ENCODE measurements around the gene DPP9. TPM values are rescaled to one million over a fixed set of nuclear protein-coding genes. Genes with fewer than 3 reads are reported as not detected.

DPP9 gene
- total and polyA plus RNA-seq, 2 of the 8 experiments (the other 6 are each of a cell fraction or from before 2014, with no cell fraction given) = 11.6 to 40.7 TPM

DNA sequence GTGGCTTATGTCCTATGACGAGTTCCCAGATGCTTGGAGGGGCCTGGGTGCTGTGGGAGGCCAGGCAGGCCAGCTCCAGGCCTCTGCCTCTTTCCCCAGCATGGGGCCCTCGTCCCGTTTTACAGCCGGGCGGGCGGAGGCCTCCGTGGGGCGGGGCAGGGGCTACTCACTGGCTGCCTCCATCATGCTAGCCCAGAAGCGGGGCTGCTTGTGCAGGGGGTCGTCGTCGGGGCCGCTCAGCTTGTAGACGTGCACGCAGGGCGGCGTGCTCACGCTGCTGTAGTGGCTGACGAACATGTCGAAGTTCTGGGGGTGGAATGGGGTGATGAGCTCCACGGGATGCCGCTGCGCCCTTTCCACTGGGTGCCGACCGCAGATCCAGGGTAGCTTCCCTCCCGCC, 35.1 kb downstream of the DPP9 start (continued):
- TF ChIP-seq, protein P1, sequence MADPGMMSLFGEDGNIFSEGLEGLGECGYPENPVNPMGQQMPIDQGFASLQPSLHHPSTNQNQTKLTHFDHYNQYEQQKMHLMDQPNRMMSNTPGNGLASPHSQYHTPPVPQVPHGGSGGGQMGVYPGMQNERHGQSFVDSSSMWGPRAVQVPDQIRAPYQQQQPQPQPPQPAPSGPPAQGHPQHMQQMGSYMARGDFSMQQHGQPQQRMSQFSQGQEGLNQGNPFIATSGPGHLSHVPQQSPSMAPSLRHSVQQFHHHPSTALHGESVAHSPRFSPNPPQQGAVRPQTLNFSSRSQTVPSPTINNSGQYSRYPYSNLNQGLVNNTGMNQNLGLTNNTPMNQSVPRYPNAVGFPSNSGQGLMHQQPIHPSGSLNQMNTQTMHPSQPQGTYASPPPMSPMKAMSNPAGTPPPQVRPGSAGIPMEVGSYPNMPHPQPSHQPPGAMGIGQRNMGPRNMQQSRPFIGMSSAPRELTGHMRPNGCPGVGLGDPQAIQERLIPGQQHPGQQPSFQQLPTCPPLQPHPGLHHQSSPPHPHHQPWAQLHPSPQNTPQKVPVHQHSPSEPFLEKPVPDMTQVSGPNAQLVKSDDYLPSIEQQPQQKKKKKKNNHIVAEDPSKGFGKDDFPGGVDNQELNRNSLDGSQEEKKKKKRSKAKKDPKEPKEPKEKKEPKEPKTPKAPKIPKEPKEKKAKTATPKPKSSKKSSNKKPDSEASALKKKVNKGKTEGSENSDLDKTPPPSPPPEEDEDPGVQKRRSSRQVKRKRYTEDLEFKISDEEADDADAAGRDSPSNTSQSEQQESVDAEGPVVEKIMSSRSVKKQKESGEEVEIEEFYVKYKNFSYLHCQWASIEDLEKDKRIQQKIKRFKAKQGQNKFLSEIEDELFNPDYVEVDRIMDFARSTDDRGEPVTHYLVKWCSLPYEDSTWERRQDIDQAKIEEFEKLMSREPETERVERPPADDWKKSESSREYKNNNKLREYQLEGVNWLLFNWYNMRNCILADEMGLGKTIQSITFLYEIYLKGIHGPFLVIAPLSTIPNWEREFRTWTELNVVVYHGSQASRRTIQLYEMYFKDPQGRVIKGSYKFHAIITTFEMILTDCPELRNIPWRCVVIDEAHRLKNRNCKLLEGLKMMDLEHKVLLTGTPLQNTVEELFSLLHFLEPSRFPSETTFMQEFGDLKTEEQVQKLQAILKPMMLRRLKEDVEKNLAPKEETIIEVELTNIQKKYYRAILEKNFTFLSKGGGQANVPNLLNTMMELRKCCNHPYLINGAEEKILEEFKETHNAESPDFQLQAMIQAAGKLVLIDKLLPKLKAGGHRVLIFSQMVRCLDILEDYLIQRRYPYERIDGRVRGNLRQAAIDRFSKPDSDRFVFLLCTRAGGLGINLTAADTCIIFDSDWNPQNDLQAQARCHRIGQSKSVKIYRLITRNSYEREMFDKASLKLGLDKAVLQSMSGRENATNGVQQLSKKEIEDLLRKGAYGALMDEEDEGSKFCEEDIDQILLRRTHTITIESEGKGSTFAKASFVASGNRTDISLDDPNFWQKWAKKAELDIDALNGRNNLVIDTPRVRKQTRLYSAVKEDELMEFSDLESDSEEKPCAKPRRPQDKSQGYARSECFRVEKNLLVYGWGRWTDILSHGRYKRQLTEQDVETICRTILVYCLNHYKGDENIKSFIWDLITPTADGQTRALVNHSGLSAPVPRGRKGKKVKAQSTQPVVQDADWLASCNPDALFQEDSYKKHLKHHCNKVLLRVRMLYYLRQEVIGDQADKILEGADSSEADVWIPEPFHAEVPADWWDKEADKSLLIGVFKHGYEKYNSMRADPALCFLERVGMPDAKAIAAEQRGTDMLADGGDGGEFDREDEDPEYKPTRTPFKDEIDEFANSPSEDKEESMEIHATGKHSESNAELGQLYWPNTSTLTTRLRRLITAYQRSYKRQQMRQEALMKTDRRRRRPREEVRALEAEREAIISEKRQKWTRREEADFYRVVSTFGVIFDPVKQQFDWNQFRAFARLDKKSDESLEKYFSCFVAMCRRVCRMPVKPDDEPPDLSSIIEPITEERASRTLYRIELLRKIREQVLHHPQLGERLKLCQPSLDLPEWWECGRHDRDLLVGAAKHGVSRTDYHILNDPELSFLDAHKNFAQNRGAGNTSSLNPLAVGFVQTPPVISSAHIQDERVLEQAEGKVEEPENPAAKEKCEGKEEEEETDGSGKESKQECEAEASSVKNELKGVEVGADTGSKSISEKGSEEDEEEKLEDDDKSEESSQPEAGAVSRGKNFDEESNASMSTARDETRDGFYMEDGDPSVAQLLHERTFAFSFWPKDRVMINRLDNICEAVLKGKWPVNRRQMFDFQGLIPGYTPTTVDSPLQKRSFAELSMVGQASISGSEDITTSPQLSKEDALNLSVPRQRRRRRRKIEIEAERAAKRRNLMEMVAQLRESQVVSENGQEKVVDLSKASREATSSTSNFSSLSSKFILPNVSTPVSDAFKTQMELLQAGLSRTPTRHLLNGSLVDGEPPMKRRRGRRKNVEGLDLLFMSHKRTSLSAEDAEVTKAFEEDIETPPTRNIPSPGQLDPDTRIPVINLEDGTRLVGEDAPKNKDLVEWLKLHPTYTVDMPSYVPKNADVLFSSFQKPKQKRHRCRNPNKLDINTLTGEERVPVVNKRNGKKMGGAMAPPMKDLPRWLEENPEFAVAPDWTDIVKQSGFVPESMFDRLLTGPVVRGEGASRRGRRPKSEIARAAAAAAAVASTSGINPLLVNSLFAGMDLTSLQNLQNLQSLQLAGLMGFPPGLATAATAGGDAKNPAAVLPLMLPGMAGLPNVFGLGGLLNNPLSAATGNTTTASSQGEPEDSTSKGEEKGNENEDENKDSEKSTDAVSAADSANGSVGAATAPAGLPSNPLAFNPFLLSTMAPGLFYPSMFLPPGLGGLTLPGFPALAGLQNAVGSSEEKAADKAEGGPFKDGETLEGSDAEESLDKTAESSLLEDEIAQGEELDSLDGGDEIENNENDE (IDR thresholded peaks at IDR 0.05; ENCODE audit: insufficient replicate concordance, low read length) = no peak
- TF ChIP-seq HDAC2 (IDR thresholded peaks at IDR 0.05; ENCODE audit: borderline replicate concordance in 1 of 2, low read depth in 2 of 2, low read length in 2 of 2) (no peak), BACH1 (IDR thresholded peaks at IDR 0.05; ENCODE audit: low read length) (no peak), CBX8 (IDR thresholded peaks at IDR 0.05; ENCODE audit: borderline replicate concordance, low read depth, low read length) (no peak), CTBP2 (IDR thresholded peaks at IDR 0.05; ENCODE audit: borderline replicate concordance, insufficient read depth, insufficient read length, low read length) (no peak), EP300 (IDR thresholded peaks at IDR 0.05; ENCODE audit: borderline replicate concordance in 1 of 2, low read depth in 2 of 2, low read length in 2 of 2) (no peak), ASH2L (IDR thresholded peaks at IDR 0.05; ENCODE audit: low read length) (no peak), CREB1 (IDR thresholded peaks at IDR 0.05) (no peak), CEBPB (IDR thresholded peaks at IDR 0.05; ENCODE audit: low read depth, low read length) (no peak), GABPA (IDR thresholded peaks at IDR 0.05; ENCODE audit: borderline replicate concordance, insufficient read depth, low read length) (no peak), SRF (IDR thresholded peaks at IDR 0.05; ENCODE audit: low read depth, low read length) (no peak)
